Measurements from ENCODE around the gene VIPR1.

The VIPR1 gene

GRCh38 chr3:42502429-42503250, at the start of gene VIPR1:
TSS of gene VIPR1 (plus strand) at chr3:42502643. CDS start at chr3:42502736, 93 bp downstream.
- no peak for DNase-seq

DNA sequence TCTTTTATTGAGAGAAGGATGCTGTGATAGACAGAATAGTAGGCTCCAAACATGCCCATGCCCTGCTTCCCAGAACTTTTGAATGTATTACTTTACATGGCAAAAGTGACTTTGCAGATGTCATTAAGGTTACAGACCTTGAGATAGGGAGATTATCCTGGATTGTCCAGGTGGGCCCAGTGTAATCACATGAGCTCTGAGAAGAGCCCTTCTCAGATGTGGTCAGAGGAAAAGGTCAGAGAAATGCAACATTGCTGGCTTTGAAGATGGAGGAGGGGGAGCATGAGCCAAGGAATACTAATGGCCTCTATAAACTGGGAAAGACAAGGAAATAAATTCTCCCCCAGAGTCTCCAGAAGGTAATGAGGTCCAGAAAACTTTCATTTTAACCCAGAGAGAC, 46.2 kb upstream of the VIPR1 start:
- no peak for DNase-seq

DNA sequence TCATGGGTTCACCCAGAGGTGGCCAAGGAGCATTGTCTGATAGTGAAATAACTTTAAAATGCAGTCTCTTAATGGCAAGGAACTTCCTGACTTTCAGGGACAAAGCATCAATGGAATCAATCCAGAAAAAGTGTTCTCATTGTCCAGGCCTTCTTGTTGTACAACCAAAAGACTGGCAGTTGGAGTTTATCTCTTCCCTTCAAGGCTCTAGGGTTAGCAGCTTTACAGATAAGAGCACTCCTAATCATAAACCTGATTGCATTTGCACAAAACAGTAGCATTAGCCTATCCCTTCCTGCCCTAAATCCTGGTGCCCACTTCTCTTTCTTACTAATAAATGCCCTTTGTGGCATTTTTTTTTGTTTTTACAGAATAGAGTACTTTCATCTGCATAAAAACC, 43.3 kb upstream of the VIPR1 start:
- DNase-seq, result no peak

DNA sequence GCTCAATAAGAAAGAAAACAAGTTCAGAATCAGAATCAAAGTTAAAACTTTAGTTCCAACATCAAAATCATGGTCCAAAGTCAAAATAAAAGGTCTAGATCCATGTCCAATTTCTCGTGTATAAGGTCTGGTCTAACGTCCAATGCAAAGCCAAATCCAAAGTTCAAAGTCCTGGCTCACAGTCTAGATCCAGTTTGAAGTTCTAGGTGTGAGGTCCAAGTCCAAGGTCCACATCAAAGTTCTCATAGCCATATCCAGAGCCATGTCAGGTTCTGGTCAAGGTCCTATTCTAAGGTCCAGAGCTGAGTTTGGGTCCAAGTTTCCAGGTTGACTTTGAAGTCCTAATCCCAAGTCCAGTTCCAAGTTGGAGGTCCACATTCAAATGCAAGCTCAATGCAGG, 40.7 kb upstream of the VIPR1 start:
- no peak for DNase-seq

DNA sequence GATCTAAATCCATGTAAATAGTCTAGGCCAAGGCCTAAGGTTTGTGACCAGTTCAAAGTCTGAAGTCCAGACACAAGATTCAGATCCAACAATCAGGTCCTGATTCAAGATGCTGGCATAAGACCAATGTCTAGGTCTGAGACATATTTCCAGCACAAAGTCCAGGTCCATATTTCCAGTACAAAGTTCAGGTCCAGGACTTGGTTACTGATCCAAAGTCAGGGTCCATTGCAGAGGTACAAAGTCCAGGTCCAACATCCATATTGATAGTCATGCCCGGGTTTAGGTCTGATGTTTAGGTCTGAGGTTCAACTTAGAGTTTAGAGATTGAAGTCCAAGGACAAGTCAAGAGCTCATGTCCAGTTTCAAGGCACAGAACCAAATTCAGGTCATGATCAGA, 39.4 kb upstream of the VIPR1 start:
- no peak for DNase-seq

GRCh38 chr3:42468111-42468510, 34.3 kb upstream of the VIPR1 start:
- no peak for DNase-seq

DNA sequence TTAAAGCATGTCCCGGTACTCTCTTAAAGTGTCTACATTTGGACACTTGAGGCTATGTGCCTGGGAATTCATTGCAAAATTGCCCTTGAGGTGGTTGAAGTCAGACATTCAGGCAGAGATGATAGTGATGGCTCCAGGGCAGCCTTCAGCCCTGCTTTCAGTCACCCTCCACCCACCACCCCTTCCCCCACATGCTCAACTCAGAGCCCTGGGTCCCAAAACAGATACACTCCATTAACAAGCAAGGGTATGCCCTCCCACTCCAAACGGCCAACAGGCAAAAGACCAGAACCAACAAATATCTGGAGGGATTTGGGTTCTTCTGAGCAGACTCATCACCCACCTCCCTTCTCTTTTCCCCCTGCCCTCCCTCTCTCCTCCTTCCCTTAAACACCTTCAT, 29.9 kb upstream of the VIPR1 start:
- no peak for DNase-seq

- DNase-seq, result peak; percentile 25
Observed at GRCh38 chr3:42473083-42473932, 29.1 kb upstream of the VIPR1 start.

GRCh38 chr3:42476225-42477125, 26.0 kb upstream of the VIPR1 start:
- no peak for DNase-seq

- DNase-seq, result no peak
Observed at GRCh38 chr3:42477696-42478095, 24.7 kb upstream of the VIPR1 start.

- DNase-seq, result no peak
Observed at GRCh38 chr3:42478830-42479229, 23.6 kb upstream of the VIPR1 start.

GRCh38 chr3:42486814-42487565, 15.5 kb upstream of the VIPR1 start:
- DNase-seq, result no peak

DNA sequence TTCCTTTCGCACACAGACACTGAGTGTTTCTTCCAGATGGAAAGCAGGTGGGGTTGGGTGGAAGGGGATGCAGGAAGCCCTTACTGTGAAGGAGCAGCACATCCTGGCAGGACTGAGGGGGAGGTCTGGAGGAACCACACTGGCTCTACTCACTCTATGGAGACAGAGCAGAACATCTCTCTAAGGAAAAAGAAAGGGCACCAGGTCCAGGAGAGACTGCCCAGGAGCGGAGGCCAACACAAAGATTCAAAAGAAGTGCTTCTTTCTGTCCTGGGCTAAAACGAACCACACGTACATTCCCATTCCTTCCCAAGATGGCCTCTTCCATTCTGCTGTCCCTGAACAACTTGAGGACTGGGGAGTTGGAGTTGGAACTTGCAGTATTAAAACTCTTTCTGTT, 13.8 kb upstream of the VIPR1 start:
- DNase-seq, result no peak

GRCh38 chr3:42489116-42489936, 13.1 kb upstream of the VIPR1 start:
- DNase-seq, result no peak

DNA sequence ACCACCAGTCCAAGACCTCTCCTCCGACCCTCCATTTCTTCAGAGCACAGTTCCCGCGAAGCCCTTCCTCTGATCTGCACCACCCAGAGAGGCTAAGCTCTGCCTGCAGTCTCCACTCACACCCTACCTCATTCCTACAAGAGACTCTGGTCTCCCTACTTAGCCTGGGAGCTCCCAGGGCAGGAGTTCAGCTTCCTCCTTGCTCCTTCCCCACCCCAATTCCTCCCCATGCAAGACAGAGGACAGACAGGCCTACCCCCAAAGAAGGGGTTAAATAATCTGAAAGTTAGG, 12.6 kb upstream of the VIPR1 start:
- DNase-seq, result no peak

- no peak for DNase-seq
Observed at GRCh38 chr3:42490243-42490642, 12.2 kb upstream of the VIPR1 start.

DNA sequence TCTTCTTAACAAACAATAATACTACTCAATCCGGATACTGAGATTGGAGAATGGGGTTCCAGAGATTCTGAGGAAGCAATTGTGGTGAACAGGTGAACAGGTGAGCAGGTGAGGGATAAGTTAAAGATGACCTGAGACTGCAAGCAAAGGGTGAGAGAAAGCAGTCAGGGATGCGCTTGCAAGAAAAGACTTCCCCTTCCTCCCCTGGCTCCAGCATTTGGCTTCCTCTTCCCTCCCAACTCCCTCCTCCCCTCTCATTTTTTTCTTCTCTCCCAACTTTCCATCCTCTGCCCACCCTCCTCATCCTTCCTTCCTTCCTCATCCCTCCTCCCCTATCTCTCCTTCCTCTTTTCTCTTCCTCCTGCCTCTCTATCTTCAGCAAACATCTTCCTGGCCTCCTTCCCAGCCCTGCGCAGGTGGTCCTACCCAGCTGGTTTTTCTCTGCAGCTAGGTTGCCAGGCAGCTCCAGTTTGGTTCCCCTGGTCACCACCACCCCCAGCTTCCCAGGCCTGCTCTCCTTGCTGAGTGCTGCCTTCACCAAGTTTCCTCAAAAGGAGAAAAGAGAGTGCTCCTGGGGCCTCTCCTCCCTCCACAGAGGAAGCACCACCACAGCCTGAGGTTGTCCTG, 10.4 kb upstream of the VIPR1 start:
- DNase-seq, result no peak

DNA sequence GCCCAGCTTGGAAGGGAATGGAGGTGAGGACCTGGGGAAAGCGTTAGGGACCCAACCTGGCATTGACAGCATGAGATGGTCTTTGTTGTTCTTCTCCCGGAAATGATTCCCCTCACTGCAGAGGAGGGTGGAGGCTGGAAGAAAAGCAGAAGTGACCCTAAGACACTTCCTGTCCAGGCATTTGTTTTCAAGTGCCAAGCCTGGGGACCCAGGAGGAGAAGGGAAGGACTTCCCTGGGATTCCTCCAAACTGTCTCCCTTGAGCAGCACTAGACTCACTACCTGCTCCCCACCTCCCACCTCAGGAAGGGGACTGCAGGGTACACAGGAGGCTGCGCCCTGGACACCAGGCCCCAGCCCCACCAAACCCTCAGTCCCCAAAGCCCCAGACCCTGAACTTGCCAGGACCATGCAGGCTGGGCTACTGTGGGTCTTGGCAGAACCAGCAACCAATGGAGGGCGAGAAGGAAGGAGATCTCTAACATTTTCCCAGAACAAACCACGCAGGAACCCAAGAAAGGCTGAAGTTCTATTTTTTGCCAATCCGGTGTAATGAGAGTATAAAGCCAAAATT, 9.8 kb upstream of the VIPR1 start:
- DNase-seq, result no peak

DNA sequence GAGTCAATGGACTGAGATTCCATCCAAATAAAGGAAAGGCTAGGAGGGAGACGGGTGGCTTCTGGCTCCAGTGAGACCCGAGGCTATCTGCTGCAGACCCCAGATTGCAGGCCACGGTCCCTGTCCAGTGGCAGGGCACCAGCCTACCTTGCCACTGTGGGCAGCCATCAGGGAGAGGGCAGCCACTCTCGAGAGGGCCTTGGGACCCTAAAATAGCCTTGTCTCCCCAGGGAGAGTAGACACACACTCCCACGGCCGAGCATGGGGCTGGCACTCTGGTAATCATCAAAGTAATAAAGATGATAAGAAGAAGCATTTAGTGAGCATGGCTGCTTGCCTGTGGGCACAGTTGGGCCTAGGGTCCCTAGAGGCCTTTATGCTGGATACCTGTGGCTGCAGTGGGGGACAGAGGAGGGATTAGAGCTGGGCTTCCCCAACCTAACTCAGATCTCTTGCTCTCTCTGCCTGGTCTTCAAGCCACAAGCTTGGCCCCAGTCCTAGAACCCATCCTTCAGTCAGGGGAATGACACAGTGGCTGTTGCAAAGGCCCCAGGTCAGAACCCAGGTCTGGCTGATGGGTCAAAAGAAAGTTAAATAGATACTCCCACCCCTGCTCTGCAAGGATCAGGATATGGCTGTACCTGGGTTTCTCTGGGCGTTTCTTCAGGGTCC, 9.2 kb upstream of the VIPR1 start:
- DNase-seq, result no peak

GRCh38 chr3:42493798-42494151, 8.7 kb upstream of the VIPR1 start:
- DNase-seq, result no peak
